ENCODE results near the gene KIF26B.

The KIF26B gene

DNA sequence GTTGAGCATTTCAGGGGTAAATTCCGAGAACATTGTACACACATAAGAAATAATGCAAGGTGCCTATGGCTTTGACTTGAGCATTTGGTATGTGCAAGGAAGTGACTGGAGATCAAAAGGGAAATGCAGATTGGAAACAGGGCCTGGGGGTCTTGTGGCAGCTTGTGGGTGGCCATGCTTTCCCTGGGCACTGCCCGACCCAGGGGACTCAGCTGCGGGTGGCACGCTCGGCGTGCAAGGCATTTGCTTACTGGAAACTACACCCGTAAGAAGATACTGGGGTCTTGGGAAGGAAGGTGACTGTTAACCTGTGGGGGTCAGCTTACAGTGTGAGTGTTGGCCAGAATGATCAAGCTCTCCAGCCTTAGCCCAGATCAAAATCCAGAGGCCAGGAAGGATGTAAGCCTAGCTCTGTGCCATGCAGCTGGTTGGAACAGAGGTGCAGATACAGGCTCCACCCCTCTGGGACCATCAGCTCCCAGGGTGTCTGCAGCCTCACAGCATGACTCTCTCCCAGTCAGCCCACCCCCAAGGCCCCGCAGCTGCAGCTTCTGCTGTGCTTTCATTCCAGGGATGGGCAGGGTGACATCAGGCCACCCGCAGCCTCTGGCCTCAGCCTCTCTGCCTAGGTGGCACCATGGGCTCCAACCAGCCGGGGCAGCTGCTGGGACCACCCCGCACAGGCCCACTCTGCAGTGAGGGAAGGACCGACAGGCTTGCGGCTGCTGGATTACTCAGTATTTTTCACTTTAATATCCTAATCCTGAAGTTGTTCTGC is 55.1 kb downstream of the KIF26B start:
- no peak for DNase-seq (ENCODE audit: low spot score)

DNA sequence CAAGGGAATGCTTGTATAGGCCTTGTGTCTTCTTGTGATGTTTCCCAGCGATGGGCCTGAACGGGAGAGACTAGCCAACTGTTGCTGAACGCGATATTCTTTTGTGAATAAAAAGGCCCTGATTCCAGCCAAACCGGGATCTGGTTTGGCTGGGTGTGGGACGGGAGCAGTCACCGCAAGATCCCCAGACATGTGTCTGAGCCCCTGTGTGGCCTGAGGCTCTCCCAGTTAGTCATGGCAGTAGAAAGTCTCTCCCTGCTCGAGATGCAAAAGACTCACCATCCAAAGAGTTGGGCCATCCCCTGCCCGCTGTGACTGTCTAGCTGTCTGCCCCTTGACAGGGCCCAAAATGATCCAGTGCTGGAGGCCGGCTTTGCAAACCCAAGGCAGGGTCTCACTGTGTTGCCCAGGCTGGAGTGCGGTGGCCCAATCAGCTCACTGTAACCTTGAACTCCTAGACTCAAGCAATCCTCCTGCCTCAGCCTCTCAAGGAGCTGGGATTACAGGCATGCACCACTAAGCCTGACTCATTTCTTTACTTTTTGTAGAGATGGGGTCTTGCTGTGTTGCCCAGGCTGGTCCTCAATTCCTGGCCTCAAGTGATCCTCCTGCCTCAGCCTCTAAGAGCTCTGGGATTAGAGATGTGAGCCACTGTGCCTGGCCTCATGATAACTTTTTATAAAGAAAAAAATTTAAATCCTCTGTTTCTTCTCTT is 56.4 kb downstream of the KIF26B start:
- no peak for DNase-seq (ENCODE audit: low spot score)

DNA sequence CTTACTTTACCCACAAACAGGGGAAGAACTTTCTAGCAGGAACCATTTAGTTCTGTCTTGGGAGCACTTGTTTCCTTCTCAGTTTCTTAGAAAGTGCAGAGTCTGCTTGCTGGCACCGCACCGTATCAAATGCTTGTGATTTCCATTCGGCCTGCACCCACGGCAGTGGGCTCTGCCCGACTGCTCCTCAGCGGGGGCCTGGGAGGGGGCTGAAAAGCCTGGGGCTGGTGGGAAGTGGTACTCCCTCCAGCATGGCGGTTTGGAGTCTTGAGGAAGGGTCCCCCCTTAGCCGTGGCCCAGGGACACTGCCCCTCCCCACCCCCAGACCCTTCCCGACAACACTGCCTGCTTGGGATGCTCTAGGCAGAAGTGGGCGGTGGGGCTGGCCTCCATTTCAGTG is 57.0 kb downstream of the KIF26B start:
- DNase-seq (ENCODE audit: low spot score) = no peak

DNA sequence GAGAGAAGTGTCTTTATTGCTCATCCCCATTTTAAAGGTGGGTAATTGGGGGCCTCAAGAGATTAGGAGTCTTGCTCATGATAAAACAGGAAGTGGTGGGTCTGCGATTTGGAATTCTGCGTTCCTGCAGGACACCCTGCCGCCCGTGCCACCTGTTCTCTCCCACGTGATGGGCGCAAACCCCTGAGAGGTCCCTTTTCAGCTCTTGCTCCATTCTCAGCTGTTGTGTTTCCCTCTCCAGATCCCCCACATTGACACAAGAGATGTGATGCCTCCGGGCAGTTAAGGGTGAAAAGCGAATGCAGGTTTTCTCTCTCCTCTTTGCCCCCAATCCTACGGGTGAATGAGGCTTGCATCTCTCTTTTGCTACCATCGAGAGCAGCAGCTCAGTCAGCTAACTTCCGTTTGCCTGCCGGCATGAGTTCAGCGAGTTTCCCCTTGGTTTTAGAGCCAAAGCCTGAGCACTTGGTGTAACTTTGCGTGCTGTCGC is 57.5 kb downstream of the KIF26B start:
- no peak for DNase-seq (ENCODE audit: low spot score)

DNA sequence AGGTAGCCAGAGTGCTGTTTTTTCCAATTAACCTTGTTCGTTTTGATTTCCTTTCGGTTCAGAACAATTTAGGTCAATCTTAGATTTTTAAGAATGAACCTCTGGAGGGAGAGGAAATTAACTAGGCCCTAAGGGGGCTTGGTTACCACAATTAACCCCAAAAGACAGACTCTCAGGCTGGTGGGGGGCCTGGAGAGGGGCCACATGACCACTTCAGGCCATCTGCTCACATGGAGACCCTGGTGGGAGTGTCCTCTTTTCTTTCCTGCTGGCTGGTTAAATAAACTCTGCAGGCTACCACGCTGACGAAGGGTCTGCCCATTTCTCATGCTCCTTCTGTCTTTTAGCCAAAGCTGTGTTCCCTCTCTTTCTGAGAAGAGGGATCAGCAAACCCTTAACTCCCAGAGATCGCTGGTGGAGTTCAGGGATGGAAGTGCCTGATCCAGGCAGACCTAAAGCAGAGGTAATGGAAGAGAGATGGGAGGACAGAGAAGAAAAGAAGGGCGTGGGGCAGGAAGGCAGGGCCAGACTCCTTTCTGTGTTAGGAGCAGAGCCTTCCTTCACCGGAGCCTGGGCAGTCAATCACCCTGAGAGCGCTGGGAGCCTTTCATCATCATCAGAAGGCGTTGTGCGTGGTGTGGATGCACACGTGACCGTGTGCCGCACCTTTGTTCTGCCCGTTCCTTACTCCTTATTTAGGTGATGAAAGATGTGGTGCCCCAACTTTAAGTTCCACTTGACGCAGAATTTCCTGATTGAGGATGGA is 58.5 kb downstream of the KIF26B start:
- DNase-seq (ENCODE audit: low spot score) = no peak

DNA sequence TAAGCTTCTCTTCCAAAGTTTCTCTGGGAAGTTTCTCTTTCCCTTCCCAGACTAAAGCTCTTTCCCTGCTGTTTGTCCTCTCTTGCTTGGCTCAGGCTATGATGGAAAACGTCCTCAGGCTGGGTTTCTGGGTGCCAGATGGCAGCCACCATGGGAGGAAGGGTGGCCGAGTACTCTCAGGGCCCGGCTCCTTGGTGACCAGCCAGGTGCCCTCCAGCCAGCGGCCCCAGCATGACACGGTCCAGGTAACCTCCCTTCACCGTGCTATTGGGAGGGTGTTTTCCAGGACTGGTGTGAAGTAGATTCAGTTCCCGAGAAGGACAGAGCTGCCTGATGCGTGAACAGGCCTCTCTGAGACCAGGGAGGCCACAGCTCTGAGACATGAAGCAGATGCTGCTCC is 60.3 kb downstream of the KIF26B start:
- DNase-seq (ENCODE audit: low spot score) = no peak

DNA sequence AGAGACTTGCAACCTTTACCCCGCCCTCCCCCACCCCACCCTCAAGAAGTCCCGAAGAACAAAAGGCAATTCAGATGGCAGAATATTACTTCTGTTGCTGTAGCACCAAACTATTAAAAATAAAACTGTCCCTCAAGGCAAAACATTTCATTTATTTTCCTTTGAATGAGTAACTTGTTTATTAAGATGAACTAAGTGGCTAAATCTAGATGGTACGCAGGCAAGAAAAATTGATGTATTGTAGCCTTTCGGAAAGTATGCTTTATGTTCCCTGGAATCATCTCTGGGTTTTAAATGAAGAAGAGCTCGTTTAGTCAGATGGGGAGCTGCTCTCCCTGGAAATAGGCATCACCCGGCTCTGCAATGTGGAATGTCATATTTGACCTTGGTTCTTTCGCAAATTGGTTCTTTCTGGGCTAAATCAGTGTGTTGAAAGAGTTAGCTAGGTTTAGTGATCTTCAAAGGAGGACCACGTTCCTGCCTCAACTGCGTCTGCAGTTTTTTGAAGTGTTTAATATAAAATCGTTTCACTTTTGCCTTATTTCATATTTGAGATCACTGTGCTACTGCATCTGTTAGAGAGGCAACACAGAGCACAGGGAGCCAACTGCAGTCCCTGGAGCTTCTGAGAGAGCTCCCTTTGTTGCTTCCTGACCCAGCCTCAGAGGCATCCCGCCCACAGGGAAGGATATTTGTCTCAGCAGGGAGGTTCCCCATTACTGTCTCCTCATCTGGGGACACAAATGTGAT is 61.8 kb downstream of the KIF26B start:
- DNase-seq (ENCODE audit: low spot score) = no peak

DNA sequence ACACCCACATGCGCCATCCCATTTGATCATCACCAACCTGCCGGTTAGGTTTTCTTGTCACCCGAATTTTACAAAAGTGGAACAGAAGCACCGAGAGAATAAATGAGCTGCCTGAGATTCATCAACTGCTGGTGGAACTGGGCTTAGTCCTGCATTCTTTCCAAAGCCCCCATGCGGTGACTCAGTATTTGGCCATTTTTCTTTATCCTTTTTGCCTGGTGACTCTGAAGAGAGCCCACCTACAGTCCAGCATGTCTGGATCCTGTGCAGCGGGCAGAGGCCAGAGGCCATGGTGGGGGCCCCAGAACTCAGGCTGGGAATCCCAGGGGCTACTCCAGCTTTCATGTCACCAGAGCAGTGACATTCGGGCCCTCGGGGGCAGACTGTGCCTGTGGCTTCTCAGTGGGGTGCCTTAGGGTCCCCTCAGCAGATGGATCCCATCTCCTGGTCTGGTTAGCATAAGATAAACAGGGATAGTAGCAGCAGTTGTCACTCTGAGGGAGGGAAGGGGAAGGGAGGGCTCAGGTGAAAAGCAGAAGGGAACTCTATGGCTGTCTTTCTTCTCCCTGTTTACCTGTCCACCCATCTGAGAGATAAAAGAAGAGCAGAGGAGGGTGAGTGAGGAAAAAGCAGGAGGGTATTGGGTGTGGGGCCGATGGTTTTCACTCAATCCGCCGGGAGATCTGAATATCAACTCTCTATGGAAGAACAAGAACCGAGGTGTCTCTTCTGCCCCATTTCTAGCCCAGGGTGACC is 63.2 kb downstream of the KIF26B start:
- DNase-seq (ENCODE audit: low spot score) = no peak

DNA sequence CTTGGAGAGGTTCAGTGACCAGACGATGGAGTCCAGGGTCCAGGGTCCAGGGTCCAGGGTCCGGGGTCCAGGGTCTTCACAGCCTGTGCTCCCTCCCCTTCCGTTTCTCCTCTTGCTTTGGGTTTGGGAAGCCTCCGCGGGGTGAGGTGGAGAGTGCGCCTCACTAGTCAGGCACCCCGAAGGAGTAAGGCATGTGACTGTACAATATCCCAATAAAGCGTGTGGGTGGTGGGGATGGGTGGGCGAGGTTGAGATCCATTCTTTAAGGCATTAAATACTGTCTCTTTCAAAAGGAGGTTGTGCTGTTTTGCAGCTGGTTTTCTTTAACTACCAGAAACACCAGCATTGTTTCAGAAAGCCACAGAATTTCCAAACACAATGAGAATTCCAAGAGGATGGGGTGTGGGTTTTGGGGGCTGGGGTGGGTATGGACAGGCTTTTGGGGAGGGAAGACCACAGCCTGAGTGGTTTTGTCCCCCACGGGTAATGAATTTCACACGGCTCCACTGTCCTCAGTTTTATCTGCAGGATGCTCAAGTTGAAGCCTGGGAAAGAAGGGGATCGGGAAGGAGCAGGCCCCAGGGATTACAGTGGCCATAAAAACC is 65.7 kb downstream of the KIF26B start:
- no peak for DNase-seq (ENCODE audit: low spot score)

DNA sequence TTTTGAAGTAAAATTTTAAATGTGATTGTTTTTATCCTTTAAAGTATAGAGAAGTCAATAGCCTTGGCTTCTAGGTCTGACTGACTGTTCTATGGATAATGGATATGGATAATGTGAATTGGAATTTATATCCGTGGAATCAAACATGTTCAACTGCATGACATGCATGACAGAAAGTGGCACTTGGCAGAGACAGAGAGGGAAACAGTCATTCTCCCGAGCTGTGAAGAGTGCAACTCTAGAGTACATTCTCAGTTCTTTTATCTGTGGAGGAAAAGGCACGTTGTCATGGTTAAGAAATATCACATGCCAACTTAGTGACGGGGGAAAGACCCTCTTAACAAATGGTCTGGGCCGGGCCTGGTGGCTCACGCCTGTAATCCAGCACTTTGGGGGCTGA is 67.0 kb downstream of the KIF26B start:
- no peak for DNase-seq (ENCODE audit: low spot score)

DNA sequence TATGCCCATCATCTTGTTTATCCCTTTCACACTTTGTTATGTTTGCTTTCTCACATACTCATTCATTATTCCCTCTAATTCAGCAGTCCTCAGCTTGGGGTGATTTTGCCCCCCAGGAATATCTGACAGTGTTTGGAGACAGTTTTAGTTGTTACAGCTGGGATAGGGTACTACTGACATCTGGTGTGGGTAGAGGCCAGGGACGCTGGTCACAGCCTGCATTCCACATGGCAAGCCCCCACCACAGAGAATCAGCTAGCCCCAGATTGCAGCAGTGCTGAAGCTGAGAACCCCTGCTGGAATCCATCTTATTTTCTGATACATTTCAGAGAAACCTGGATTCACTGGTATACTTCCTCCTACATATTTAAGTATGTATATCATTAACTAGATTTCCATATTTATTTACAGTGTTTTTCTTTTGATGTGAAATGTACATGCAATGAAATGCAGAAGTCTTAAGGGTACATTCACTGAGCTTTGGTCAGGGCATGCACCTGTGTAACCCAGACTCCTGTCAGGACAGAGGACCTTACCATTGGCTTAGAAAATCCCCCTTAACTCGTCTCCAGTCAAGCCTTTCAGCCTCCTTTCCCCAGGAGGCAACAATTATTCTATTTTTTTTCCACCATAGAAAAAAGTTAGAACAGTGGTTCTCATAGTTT is 68.3 kb downstream of the KIF26B start:
- no peak for DNase-seq (ENCODE audit: low spot score)

DNA sequence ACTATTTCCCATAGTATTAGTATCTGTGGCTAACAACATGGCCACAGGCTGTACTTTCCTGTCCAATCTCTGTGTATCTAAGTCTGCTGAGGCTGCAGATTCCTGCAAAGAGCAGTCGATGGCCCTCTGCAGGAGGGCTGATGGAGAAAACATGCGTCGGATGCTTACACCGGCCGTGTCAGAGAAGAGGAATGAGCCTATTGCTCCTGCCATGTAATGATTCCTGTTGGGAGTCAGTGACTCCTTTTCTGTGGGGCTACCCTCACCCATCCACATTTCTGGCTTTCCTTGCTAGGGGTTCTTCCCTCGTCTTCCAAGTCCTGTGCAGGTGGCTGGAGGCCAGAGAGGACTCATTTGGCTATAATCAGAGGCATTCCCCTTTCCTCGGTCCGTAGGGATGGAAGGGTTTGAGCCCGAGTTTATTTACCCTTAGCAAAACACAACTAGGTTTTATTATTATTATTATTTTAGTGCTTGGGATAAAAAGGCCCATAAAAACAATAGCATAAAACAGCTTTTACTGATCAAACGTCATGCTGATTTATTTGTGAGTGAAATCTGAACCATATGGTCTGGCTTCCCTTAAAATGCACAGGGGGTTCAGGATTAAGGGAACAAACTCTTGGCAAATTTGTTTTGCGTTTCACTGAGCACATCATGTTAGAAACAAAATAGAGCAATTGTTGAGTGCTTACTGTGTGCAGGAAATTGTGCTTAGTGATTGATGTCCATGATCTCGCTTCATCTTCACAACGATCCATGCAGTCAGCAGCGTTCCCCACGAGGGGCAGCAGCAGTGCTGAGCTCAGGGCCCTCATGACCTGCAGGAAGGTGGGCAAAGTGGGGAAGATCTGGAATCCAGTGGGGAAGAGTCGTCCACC is 70.8 kb downstream of the KIF26B start:
- no peak for DNase-seq (ENCODE audit: low spot score)

DNA sequence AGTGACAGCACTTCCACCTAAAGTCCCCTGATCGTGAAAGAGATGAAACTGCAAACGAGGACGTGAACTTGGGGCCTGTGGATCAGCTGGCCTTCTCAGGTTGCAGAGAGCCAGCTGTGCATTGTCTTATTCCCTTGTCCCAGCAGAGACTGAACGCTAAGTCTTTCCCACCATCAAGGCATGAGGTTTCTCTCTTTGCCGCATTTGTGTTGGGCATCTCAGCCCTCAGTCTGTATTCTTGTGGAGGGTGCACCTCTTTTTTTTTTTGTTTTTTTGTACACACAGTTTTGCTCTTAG is 71.4 kb downstream of the KIF26B start:
- DNase-seq (ENCODE audit: low spot score) = no peak

DNA sequence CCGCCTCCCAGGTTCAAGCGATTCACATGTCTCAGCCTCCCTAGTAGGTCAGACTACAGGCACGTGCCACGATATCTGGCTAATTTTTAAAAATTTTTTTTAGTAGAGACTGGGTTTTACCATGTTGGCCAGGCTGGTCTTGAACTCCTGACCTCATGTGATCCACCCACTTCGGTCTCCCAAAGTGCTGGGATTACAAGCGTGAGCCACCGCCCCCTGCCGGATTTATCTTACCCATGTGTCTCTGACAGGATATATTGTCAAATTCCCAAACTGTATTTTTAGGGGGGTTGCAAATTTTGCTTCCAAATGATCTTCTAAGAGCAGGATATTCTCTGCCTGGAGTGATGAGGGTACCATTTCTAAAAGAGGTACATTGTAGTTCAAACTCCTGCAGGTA is 74.3 kb downstream of the KIF26B start:
- no peak for DNase-seq (ENCODE audit: low spot score)

DNA sequence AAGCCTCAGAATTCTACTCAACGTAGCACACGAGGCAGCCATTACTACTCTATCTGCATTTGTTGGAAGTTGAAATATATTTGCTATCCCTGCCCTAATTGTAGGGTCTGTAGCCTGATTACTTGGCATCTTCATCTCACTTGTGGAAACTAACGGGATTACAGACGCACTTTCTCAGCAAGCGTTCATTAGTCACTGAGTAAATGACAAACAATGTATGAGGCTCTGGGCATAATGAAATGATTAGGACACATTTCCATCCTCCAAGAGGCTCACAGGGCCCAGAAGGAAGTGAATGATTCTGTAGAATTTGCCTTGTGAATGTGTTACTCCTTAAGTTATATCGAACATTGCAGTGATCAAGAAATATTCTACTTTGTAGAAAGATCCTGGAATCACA is 78.1 kb downstream of the KIF26B start:
- DNase-seq (ENCODE audit: low spot score) = no peak

DNA sequence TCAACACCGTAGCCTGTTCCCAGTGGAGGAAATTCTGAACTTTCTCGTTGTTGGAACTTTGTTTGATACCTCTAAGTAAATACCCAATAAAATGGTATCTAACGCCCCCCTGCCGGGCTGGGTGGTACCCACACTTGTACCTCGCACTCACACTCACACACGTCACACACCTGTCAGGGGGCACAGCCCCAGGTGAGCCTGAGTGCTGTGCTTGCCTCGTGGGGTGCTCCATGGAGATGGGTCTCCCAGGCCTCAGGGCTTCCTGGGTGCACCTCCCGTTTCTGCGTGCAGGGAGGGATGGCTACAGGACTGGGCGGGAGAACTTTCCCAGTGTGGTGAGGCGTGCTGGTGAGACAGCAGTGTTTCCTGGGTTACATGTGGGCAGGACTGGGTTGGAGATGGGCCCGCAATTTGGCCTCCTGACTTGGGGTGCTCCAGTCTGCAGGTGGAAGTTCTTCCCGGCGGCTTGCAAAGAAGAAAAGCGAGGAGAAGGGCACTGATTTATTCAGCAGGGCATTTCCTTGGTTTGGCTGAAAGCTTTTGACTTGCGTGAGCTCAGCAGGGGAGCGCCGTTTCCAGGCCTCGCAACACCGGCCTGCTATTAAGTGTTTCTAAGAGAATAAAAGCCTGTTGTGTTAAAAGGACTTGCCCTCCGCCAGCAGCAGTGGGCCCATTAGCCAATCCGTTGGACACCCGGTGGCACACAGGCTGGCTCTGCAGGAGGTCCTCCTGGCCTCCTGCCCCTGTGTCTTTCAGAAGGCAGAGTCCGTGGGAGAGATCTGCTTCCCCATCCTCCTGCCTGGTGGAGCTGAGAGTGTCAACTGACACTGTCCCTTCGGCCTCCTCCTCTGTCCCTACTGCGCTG is 79.7 kb downstream of the KIF26B start:
- no peak for DNase-seq (ENCODE audit: low spot score)

DNA sequence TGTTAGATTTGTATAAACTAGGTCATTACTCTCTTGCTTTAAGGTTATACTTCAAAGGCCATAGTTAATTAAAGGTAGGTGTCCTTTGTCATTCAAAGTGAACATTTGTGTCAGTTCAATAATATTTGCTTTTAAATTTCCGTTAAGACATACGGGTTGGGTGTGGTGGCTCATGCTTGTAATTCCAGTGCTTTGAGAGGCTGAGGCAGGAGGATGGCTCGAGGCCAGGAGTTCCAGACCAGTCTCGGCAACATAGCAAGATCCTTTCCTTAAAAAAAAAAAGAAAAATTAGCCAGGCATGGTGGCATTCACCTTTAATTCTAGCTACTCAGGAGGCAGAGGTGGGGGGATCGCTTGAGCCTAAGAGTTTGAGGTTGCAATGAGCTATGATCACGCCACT is 80.4 kb downstream of the KIF26B start:
- DNase-seq (ENCODE audit: low spot score) = no peak

DNA sequence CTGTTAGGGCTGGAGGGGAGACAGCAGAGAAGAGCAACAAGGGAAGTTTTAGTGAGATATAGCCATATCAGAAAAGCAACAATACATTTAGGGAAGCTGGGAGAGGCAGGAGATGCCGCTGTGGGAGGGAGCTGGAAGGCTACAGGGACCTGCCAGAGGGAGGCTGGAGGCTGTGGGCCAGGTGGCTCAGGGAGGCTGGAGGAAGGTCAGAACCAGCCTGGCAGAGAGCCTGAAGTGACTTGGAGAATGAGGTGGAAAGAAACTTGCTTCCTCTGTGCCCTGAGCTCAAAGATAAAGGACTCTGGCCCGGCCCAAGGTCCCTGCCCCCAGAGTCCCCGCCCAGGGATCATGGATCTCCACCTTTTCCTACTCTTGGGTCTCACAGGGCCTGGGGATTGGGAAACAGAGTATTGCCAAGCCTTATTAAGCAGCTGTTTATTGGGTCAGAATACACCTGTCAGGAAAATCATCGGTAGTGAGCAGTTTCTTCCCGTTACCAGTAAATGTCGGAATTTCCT is 85.9 kb downstream of the KIF26B start:
- no peak for DNase-seq (ENCODE audit: low spot score)

Data from NAMALWA (cell line).